DMS153 treated with DMSO at 0.1 percent for 48 hours (cell line): ENCODE data around the gene ASB7.

Experiments used
- DNase-seq: peaks from one replicate; lab custom pipeline; 2025; ENCODE audit not compliant: unreplicated experiment; lab: John Stamatoyannopoulos, UW

The ASB7 gene

GRCh38 chr15:100596792-100597191 lies 5.6 kb upstream of the ASB7 start:
- no peak for DNase-seq

DNA sequence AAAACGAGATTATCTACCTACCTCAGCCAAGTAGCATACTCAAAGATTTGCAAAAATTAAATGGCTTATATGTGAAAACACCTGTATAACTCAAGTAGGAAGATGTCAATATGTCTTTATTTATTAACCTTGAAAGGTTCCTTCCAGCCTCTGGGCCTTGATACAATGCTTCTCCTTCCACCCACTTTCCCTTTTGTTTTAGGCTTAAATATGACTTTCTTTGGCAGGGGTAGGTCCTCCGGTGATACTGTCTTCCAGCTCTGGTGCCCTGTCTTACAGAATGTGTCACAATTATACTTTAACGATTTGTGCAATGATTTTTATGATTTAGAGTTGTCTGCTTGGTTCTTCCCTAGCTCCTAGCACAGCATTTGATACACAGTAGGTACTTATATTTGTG lies 4.5 kb upstream of the ASB7 start:
- no peak for DNase-seq

DNA sequence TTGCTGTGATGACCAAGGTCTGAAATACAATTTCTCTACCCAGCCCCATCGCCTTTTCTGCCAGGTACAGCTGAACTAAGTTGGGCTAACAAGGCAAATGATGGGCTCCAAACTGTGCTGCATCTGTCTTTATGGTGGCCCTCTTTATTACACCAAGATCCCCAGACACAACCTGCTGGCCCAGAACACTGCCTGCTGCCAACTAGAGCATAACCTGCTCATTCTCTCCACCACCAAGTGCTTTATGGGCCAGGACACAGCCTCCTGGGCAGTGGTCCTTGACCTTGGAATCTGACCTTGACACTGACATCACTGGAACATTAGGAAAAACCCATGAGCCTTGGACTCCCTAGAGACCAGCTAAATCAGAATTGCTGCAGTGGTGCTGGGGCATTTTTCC lies 3.7 kb upstream of the ASB7 start:
- DNase-seq: no peak

DNA sequence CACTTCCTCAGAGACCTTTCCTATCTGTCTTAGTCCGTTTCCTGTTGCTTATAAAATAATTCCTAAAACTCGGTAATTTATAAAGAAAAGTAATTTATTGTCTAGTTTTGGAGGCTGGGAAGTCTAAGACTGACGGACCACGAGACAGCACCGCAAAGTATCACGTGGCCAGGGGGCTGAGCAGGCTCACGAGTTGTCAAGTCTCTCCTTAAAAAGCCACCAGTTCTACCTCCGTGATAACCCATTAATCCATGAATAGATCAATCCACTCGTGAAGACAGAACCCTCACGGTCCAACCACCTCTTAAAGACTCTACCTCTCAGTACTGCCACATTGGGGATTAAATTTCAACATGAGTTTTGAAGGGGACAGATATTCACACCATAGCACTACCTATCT lies 1.2 kb upstream of the ASB7 start:
- DNase-seq: no peak

- no peak for DNase-seq
Measured at GRCh38 chr15:100601617-100602063, 749 bp upstream of the ASB7 start.

DNA sequence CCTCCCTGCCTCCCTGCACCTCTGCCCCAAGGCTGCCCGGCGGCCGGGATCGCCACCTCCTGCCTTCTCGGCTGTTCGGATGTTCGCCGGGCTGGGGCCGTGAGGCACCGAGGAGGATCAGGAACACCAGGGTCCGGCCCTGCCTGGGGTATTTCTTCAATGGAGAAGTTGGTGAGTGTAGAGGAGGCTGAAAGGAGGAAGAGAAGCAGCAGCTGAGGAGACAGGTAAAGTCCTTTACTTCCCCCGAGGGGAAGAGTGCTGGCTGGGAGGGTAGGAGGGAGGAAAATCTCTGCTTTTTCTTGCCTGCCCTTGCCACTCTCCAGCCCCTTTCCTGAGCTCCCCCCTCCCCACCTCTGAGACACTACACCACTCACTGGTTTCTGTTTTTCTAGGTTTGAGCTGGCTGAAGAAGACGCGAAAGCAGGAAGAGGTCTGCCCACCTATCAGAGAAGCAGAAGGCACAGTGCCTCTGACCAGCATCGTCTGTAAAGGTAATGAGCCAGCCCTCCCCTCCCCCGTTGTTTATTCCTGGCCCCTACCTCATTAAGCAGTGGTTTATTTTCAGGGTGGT lies 519 bp downstream of the ASB7 start:
- DNase-seq: no peak

- no peak for DNase-seq
Measured at GRCh38 chr15:100612539-100612938, 10.2 kb downstream of the ASB7 start.

GRCh38 chr15:100613208-100613607 lies 10.8 kb downstream of the ASB7 start:
- DNase-seq: no peak

GRCh38 chr15:100614336-100614735 lies 11.9 kb downstream of the ASB7 start:
- no peak for DNase-seq

DNA sequence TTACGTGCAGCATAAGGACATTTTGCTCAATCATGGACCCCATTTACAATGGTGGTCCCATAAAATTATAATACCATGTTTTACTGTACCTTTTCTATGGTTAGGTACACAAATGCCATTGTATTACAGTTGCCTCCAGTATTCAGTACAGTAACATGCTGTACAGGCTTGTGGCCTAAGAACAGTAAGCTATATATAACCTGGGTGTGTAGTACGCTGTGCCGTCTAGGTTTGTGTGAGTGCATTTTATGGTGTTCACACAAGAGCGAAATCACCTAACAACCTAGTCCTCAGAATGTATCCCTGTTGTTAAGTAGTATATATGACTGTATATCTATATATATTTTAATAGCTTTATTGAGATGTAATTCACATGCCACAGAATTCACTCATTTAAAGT lies 12.5 kb downstream of the ASB7 start:
- no peak for DNase-seq

DNA sequence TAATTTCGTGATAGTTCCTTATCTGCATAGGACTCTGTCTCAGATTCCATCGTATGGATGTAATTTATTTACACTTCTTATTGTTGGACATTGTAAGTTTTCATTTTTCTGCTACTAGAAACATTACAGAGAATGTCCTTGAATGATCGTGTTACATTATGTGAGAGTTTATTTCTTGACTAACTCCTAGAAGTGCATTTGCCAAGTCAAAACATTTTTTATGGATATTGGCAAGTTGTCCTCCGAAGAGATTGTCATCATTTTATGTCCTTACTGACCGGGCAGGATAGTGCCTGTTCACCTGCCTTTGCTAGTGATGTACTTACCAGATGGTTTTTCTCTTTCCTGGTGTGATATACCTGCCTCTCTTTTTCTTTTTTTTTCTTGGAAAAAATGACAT lies 13.4 kb downstream of the ASB7 start:
- DNase-seq: no peak

DNA sequence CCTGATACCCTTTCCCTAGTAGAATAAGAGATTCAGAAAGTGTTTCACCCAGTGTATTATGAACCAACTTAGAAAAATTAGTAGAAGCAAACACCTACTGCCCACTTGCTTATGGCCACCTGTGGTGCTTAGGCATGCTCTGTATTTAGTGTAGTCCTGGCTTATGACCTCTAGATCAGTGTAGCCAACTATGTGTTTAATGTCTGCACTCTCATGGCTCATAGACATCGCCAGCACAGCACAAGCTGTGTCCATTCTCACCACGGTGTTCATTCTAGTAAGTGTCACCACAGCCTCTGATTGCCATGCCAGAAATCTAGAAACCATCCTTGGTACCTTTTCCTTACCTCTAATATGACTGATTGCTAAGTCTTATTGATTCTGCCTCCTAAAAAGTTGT lies 14.3 kb downstream of the ASB7 start:
- DNase-seq: no peak

GRCh38 chr15:100623301-100623700 lies 20.9 kb downstream of the ASB7 start:
- no peak for DNase-seq

DNA sequence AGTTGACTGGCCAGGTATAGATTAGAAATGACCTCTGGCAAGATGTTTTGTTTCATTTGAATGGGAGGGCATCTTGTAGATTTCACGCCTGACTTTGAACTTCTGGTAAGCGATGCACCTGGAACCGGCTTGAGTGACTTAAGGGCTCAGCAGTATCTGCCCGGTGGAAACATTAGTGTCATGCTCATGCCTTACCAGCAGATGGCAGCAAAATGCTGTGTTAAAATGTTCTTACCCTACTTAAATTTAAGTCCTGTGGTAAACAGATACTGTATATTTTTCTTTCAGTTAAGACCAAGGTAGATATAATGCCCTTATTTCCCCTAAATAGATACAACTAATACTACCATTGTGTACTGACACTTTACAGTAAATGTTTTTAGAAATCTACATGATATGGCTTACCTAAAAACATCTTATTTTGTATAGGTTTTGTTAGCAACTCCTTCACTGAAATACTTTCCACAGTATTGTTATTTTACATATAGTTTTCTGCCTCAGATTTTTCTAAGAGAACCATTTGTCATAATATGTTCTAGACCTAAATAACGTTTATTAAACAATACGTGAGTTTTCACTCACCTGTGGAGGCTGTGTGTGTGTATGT lies 25.5 kb downstream of the ASB7 start:
- DNase-seq: peak; percentile 35

DNA sequence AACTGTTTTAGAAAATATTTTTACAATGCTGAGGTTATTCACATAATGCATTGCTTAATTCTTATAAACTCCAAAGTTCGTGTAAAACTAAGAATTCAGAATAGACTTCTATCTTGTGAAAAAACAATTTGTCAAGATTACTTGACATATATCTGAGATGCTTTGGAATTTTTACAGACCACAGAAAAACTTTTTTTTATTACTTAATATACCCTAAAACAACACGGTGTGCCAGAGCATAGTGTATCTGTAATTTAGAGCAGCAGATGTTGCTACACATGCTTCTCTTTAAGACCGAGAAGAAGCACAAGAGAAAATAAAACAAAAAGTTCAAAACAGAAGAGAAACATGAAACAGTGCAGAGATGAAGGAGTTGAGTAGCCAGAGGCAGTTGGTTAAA lies 26.4 kb downstream of the ASB7 start:
- no peak for DNase-seq

GRCh38 chr15:100631831-100632230 lies 29.4 kb downstream of the ASB7 start:
- DNase-seq: no peak

DNA sequence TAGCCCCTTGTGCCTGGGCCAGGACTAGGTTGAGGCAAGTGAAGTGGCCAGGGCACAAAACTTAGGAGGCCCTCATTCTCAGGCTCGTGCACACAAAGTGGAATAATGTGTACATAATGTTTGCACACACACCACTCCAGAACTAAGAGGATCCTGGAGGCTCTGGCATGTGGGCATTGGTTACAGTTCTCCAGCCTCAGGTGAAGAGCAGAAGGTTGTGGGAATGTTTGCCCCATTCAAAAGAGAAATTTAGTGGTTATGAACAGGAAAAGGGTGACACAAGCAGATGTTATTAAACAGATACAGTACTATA lies 31.3 kb downstream of the ASB7 start:
- no peak for DNase-seq

DNA sequence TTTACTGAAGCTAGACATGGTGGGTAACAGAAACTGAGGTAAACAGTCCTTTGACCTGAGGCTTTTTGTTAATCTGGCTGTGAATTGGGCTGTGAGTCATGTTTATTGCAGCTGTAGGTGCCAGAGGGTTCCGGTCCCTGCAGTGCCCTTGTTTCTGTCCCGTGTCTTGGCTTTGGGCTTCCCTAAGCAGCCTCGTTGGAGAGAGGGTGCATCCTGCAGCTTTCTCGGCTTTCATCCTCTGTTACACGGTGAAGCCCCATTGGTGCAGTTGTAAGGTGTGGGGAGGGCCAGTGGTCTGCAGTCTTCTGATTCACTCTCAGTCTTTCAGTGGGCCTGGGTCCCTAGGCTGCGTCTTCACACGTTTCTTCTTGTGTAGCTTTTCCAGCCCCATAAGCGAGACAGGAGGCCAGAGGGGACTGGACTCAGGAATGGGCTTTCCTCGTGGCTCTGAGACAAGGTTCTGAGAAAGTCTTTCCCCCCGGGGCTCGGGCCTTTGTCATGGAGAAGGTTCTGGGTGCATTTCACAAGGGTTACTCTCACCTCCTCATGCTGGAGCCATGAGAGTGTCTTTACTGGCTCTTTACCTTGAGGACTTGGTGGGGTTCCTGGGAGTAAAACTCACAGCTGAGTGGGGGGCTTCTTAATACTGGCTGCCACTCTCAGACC lies 33.1 kb downstream of the ASB7 start:
- no peak for DNase-seq

DNA sequence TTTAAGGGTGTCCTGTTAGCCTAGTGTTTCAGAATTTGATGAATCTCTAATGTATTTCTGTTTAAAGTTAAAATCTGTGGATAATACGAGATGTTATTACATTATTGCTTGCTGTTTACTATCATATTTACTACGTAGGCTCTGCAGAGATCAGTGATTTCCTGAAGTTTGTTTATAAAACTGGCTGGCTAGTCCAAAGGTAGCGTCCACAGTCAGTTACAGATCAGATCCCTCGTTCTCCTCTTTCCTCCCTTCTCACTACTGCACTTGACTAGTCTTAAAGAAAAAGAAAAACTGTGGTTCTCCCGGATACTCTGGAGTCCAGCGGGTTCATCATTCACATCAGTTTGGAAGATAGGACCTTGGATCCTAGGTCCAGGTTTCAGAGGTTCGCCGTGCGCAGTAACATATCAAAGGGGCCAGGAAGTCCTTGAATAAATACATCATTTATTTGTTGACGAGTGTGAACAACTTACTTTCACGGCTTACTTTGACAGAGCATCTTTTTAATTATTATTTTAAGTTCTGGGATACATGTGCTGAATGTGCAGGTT lies 35.9 kb downstream of the ASB7 start:
- no peak for DNase-seq

- DNase-seq: no peak
Measured at GRCh38 chr15:100642213-100642949, 40.0 kb downstream of the ASB7 start.

DNA sequence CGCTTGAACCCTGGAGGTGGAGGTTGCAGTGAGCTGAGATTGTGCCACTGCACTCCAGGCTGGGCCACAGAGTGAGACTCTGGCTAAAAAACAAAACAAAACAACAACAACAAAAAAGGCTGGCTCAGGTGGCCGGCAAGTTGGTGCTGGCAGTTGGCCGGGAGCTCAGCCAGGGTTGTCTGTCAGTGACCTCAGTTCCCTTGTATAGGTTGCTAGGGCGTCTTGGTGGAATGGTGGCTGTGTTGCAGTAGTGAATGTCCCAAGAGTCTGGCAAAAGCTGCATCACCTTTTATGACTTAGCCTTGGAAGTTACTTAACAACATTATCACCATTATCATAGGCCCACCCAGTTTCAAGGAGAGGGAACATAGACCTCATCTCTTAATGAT lies 40.6 kb downstream of the ASB7 start:
- DNase-seq: no peak

DNA sequence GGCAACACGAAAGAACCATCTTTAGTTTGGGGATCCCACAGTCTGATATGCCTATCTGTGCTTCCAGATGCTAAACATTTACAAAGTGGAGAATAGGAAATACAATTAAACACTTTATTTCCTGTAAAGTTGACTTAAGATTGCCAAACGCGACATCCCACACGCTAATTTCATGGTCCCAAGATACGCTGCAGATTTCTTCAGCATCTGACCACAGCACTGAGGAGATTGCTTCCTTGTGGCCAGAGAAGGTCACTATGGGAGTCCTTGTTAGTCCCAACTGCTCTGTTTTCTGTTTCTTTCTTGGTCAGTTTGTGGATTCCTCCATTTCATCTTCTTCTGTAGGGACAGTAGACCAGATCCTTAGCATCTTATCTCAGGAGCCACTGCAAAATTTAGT lies 43.3 kb downstream of the ASB7 start:
- DNase-seq: no peak
